HL-60/S4 treated with retinoic acid at 250 ng/mL for 4 days and 3 days (cell line): ENCODE data around the gene MEGF11.

Experiments
- in situ Hi-C: fragments of 300-500 bp; cut with MboI; formaldehyde crosslinking; loops from 2 replicates; pipeline ENCODE4 v1.7.0; 2022; ENCODE audit warnings: low sequenced_read_pairs

The MEGF11 gene

GRCh38 chr15:66099950-66100671 is 153.4 kb downstream of the MEGF11 start:
- in situ Hi-C loops, result loop anchor here (25.0 kb wide), 1 partner anchor 463 kb away; no protein-coding TSS in a partner anchor

- in situ Hi-C loops, result loop anchor here (25.0 kb wide), 1 partner anchor 461 kb away; no protein-coding TSS in a partner anchor
Observed at GRCh38 chr15:66098022-66098363, 155.6 kb downstream of the MEGF11 start.

GRCh38 chr15:66097151-66098021 is 156.2 kb downstream of the MEGF11 start:
- in situ Hi-C loops, result loop anchor here (25.0 kb wide), 1 partner anchor 460 kb away; no protein-coding TSS in a partner anchor

- in situ Hi-C loops, result loop anchor here (25.0 kb wide), 1 partner anchor 459 kb away; no protein-coding TSS in a partner anchor
Observed at GRCh38 chr15:66096688-66097058, 156.9 kb downstream of the MEGF11 start.

GRCh38 chr15:66095871-66096687 is 157.5 kb downstream of the MEGF11 start:
- in situ Hi-C loops, result loop anchor here (25.0 kb wide), 1 partner anchor 459 kb away; no protein-coding TSS in a partner anchor

GRCh38 chr15:66094331-66094730 is 159.2 kb downstream of the MEGF11 start:
- in situ Hi-C loops, result loop anchor here (25.0 kb wide), 1 partner anchor 457 kb away; no protein-coding TSS in a partner anchor

- in situ Hi-C loops, result loop anchor here (25.0 kb wide), 1 partner anchor 455 kb away; no protein-coding TSS in a partner anchor
Observed at GRCh38 chr15:66092053-66093016, 161.2 kb downstream of the MEGF11 start.

- in situ Hi-C loops, result loop anchor here (25.0 kb wide), 1 partner anchor 452 kb away; no protein-coding TSS in a partner anchor
Observed at GRCh38 chr15:66089509-66089908, 164.0 kb downstream of the MEGF11 start.

GRCh38 chr15:66089049-66089448 is 164.5 kb downstream of the MEGF11 start:
- in situ Hi-C loops, result loop anchor here (25.0 kb wide), 1 partner anchor 452 kb away; no protein-coding TSS in a partner anchor

- in situ Hi-C loops, result loop anchor here (25.0 kb wide), 1 partner anchor 448 kb away; no protein-coding TSS in a partner anchor
Observed at GRCh38 chr15:66085128-66085527, 168.4 kb downstream of the MEGF11 start.

GRCh38 chr15:66084704-66085103 is 168.8 kb downstream of the MEGF11 start:
- in situ Hi-C loops, result loop anchor here (25.0 kb wide), 1 partner anchor 447 kb away; no protein-coding TSS in a partner anchor

- in situ Hi-C loops, result loop anchor here (25.0 kb wide), 1 partner anchor 444 kb away; no protein-coding TSS in a partner anchor
Observed at GRCh38 chr15:66080717-66081398, 172.7 kb downstream of the MEGF11 start.

- in situ Hi-C loops, result loop anchor here (25.0 kb wide), 1 partner anchor 442 kb away; no protein-coding TSS in a partner anchor
Observed at GRCh38 chr15:66078929-66079275, 174.6 kb downstream of the MEGF11 start.

GRCh38 chr15:66078196-66078928 is 175.2 kb downstream of the MEGF11 start:
- in situ Hi-C loops, result loop anchor here (25.0 kb wide), 1 partner anchor 441 kb away; no protein-coding TSS in a partner anchor

GRCh38 chr15:66077320-66077663 is 176.3 kb downstream of the MEGF11 start:
- in situ Hi-C loops, result loop anchor here (25.0 kb wide), 1 partner anchor 440 kb away; no protein-coding TSS in a partner anchor

GRCh38 chr15:66076591-66077319 is 176.8 kb downstream of the MEGF11 start:
- in situ Hi-C loops, result loop anchor here (25.0 kb wide), 1 partner anchor 439 kb away; no protein-coding TSS in a partner anchor

GRCh38 chr15:66075947-66076346 is 177.6 kb downstream of the MEGF11 start:
- in situ Hi-C loops, result loop anchor here (25.0 kb wide), 1 partner anchor 439 kb away; no protein-coding TSS in a partner anchor
